GM06990 (cell line): ENCODE data around the gene ABCA6.
"Not testable (repeated sequence)": the region's sequence is repeated elsewhere in the genome, so short reads cannot be mapped to it uniquely, and the experiment has no call there.

Source experiments
- DNase-seq: peaks from one replicate; pipeline ENCODE4 v3.0.0-alpha.2; 2011; ENCODE audit not compliant: insufficient read length; ENCODE audit errors: extremely low read depth
- H3K27me3 ChIP-seq: replicated peaks from 2 replicates; pipeline ENCODE4 v1.6.0; 2011; ENCODE audit warnings: low read length; ENCODE audit not compliant: control insufficient read depth, insufficient read depth
- H3K36me3 ChIP-seq: 2 replicates; pipeline ENCODE4 v1.5.1; 2011; ENCODE audit warnings: low read length; ENCODE audit not compliant: control insufficient read depth, insufficient read depth
- H3K4me3 ChIP-seq: replicated peaks from 2 replicates; pipeline ENCODE4 v1.5.1; 2011; ENCODE audit warnings: low read depth, mild to moderate bottlenecking, control low read depth, low read length
- CTCF ChIP-seq: IDR thresholded peaks from 2 replicates; pipeline ENCODE4 v1.5.1; 2011; ENCODE audit warnings: low read length, control low read depth, mild to moderate bottlenecking, inconsistent platforms; ENCODE audit not compliant: insufficient read depth, poor library complexity, severe bottlenecking

The ABCA6 gene

GRCh38 chr17:69084911-69085310 is 56.8 kb downstream of the ABCA6 start:
- peak; percentile 9 for DNase-seq
- no peak for TF ChIP-seq CTCF
- Histone ChIP-seq H3K36me3 (peaks cover 8% of the 10 kb centered on the region), H3K27me3 (no peaks in the 10 kb centered on the region), H3K4me3 (no peak overlapping the region)

DNA sequence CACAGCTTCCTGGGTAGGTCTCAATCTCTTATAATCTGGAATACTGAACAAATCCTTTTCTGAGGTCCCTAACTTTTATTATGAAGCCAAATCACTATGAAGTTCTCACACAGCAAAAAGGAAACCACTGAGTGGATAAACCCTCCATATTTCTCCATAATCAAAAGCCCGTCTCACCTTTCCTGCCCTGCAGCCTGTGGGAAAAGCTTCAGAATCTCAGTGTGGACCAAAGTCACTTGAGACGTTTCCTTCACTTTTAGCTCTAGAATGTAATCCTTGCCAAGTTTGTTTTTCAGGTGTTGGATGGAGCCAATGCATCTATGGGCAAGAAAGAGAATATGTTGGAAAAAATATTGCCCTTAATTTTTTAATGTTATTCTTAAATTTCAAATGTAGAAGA is 59.0 kb downstream of the ABCA6 start:
- H3K4me3 ChIP-seq, result no peak overlapping the region
- TF ChIP-seq CTCF, result no peak
- no peak for DNase-seq
- H3K36me3 ChIP-seq, result peaks cover 8% of the 10 kb centered on the region
- H3K27me3 ChIP-seq, result no peaks in the 10 kb centered on the region

DNA sequence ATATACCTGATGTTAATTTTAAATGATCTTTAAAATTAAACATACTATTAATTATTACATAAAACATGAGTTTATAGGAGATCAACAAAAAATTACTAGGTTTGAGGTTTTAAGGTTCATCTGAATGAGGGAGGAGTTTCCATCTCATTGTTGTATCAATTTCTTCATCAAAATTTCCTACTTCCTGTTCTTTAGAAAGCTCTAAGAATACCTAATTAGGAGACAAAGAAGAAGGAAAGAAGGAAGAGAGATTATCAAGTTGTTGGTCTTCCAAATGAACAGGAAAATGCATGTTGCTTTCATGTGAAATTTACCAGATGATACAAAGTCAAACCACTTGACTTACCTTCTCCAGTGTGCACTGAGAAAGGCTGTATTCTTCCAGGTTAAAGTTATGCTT is 62.8 kb downstream of the ABCA6 start:
- Histone ChIP-seq H3K36me3 (peaks cover 3% of the 10 kb centered on the region), H3K4me3 (no peak overlapping the region), H3K27me3 (no peaks in the 10 kb centered on the region)
- TF ChIP-seq CTCF, result no peak
- DNase-seq, result no peak

DNA sequence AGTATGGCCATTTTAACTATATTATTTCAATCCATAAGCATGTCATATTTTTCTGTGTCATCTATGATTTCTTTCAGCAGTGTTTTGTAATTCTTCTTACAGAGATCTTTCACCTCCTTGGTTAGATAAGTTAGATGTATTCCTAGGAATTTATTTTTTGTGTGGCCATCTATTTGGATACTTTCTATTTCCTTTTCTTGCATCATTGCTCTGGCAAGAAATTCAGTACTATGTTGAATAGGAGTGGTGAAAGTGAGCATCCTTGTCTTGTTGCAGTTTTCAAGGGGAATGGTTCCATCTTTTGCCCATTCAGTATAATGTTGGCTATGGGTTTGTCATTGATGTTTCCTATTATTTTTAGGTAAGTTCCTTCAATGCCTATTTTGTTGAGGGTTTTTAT is 65.9 kb downstream of the ABCA6 start:
- no peak for DNase-seq
- H3K4me3 ChIP-seq, result no peak overlapping the region
- H3K36me3 ChIP-seq, result peaks cover 1% of the 10 kb centered on the region
- TF ChIP-seq CTCF, result no peak
- no peaks in the 10 kb centered on the region for H3K27me3 ChIP-seq

- DNase-seq, H3K27me3 ChIP-seq, H3K4me3 ChIP-seq, H3K36me3 ChIP-seq: not testable (repeated sequence)
Observed at GRCh38 chr17:69073392-69073791, 68.3 kb downstream of the ABCA6 start.

DNA sequence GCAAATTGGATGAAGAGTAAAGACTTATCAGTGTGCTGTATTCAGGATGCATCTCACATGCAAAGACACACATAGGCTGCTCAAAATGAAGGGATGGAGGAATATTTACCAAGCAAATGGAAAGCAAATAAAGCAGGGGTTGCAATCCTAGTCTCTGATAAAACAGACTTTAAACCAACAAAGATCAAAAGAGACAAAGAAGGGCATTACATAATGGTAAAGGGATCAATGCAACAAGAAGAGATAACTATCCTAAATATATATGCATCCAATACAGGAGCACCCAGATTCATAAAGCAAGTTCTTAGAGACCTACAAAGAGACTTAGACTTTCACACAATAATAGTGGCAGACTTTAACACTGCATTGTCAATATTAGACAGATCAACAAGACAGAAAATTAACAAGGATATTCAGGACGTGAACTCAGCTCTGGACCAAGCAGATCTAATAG is 68.9 kb downstream of the ABCA6 start:
- H3K36me3 ChIP-seq, DNase-seq, H3K4me3 ChIP-seq, H3K27me3 ChIP-seq: not testable (repeated sequence)

DNA sequence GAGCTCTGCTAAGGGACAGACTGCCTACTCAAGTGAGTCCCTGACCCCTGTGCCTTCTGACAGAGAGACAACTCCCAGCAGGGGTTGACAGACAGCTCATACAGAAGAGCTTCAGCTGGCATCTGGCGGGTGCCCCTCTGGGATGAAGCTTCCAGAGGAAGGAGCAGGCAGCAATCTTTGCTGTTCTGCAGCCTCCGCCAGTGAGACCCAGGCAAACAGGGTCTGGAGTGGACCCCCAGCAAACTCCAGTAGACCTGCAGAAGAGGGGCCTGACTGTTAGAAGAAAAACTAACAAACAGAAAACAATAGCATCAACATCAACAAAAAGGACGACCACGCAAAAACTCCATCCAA is 70.5 kb downstream of the ABCA6 start:
- not testable (repeated sequence) for H3K36me3 ChIP-seq, H3K4me3 ChIP-seq, H3K27me3 ChIP-seq, DNase-seq

DNA sequence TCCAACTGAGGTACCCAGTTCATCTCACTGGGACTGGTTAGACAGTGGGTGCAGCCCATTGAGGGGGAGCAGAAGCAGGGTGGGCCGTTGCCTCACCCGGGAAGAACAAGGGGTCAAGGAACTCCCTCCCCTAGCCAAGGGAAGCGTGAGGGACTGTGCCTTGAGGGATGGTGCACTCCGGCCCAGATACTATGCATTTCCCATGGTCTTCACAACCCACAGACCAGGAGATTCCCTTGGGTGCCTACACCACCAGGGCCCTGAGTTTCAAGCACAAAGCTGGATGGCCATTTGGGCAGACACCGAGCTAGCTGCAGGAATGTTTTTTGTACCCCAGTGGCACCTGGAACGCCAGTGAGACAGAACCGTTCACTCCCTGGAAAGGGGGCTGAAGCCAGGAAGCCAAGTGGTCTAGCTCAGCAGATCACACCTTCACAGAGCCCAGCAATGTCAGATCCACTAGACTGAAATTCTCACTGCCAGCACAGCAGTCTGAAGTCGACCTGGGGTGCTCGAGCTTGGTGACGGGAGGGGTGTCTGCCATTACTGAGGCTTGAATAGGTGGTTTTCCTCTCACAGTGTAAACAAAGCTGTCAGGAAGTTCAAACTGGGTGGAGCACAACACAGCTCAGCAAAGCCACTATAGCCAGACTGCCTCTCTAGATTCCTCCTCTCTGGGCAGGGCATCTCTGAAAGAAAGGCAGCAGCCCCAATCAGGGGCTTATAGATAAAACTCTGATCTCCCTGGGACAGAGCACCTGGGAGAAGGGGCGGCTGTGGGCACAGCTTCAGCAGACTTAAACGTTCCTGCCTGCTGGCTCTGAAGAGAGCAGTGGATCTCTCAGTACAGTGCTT is 71.1 kb downstream of the ABCA6 start:
- not testable (repeated sequence) for H3K36me3 ChIP-seq, DNase-seq, H3K27me3 ChIP-seq, H3K4me3 ChIP-seq
